Measurements from ENCODE around the gene NOC4L.
A peak's percentile ranks its signal among the peaks of the same experiment; 100 is the strongest.
"Not testable (repeated sequence)": the region's sequence is repeated elsewhere in the genome, so short reads cannot be mapped to it uniquely, and the experiment has no call there.

NOC4L gene

GRCh38 chr12:132144115-132144809, at the start of gene NOC4L, which contains the start of gene DDX51:
TSS of gene NOC4L (plus strand) at chr12:132144457. CDS start at chr12:132144489, 32 bp downstream.
TSS of gene DDX51 (minus strand) at chr12:132144319. CDS start at chr12:132144296, 23 bp downstream.
- DNase-seq: peak; percentile 71

- no peak for DNase-seq
Measured at GRCh38 chr12:132095520-132096409, 48.5 kb upstream of the NOC4L start.

- DNase-seq: no peak
Measured at GRCh38 chr12:132099739-132100138, 44.5 kb upstream of the NOC4L start.

GRCh38 chr12:132100306-132101065, 43.8 kb upstream of the NOC4L start:
- DNase-seq: no peak

- no peak for DNase-seq
Measured at GRCh38 chr12:132102297-132102696, 42.0 kb upstream of the NOC4L start.

- not testable (repeated sequence) for DNase-seq
Measured at GRCh38 chr12:132103072-132103471, 41.2 kb upstream of the NOC4L start.

GRCh38 chr12:132103542-132104308, 40.5 kb upstream of the NOC4L start:
- no peak for DNase-seq

GRCh38 chr12:132105467-132105866, 38.8 kb upstream of the NOC4L start:
- DNase-seq: no peak

GRCh38 chr12:132106921-132107320, 37.3 kb upstream of the NOC4L start:
- DNase-seq: no peak

- DNase-seq: no peak
Measured at GRCh38 chr12:132108211-132108832, 35.9 kb upstream of the NOC4L start.

- no peak for DNase-seq
Measured at GRCh38 chr12:132109741-132110140, 34.5 kb upstream of the NOC4L start.

GRCh38 chr12:132110677-132111076, 33.6 kb upstream of the NOC4L start:
- DNase-seq: no peak

- DNase-seq: no peak
Measured at GRCh38 chr12:132111654-132112304, 32.5 kb upstream of the NOC4L start.

GRCh38 chr12:132114667-132115066, 29.6 kb upstream of the NOC4L start:
- DNase-seq: no peak

GRCh38 chr12:132115500-132115899, 28.8 kb upstream of the NOC4L start:
- DNase-seq: no peak

- no peak for DNase-seq
Measured at GRCh38 chr12:132116709-132117557, 27.3 kb upstream of the NOC4L start.

GRCh38 chr12:132117558-132117875, 26.7 kb upstream of the NOC4L start:
- DNase-seq: no peak

GRCh38 chr12:132118876-132119275, 25.4 kb upstream of the NOC4L start:
- DNase-seq: no peak

GRCh38 chr12:132121283-132121682, 23.0 kb upstream of the NOC4L start:
- DNase-seq: no peak

- no peak for DNase-seq
Measured at GRCh38 chr12:132123970-132124765, 20.1 kb upstream of the NOC4L start.

All from KG1 (cell line).